ENCODE measurements around the gene VSIG10.
A peak's percentile ranks its signal among the peaks of the same experiment; 100 is the strongest.

Gene VSIG10

GRCh38 chr12:118035190-118036041 is 68.4 kb downstream of the VSIG10 start:
- H3K4me3 ChIP-seq (replicated peaks in 1 of 2; ENCODE audit: low read depth in 2 of 2, low read length in 2 of 2) = no peak overlapping the region
- peak; percentile 16 for TF ChIP-seq CTCF (IDR thresholded peaks at IDR 0.05; ENCODE audit: low read depth, low read length)
- peak; percentile 18 to 22 for DNase-seq (ENCODE audit: low read depth in 2 of 2)

GRCh38 chr12:118034429-118035189 is 69.2 kb downstream of the VSIG10 start:
- TF ChIP-seq CTCF (IDR thresholded peaks at IDR 0.05; ENCODE audit: low read depth, low read length) = peak; percentile 34
- peak; percentile 58 to 59 for DNase-seq (ENCODE audit: low read depth in 2 of 2)
- H3K4me3 ChIP-seq (replicated peaks in 1 of 2; ENCODE audit: low read depth in 2 of 2, low read length in 2 of 2) = no peak overlapping the region

- H3K4me3 ChIP-seq (replicated peaks in 1 of 2; ENCODE audit: low read depth in 2 of 2, low read length in 2 of 2) = no peak overlapping the region
- no peak for TF ChIP-seq CTCF (IDR thresholded peaks at IDR 0.05; ENCODE audit: low read depth, low read length)
- peak in 1 of 2 donors; percentile 18 for DNase-seq (ENCODE audit: low read depth in 2 of 2)
Observed at GRCh38 chr12:118033902-118034301, 69.9 kb downstream of the VSIG10 start.

- no peak overlapping the region for H3K4me3 ChIP-seq (replicated peaks in 1 of 2; ENCODE audit: low read depth in 2 of 2, low read length in 2 of 2)
- peak in 1 of 2 donors; percentile 43 for DNase-seq (ENCODE audit: low read depth in 2 of 2)
- no peak for TF ChIP-seq CTCF (IDR thresholded peaks at IDR 0.05; ENCODE audit: low read depth, low read length)
Observed at GRCh38 chr12:118033323-118033722, 70.5 kb downstream of the VSIG10 start.

- no peak for DNase-seq (ENCODE audit: low read depth in 2 of 2)
- TF ChIP-seq CTCF (IDR thresholded peaks at IDR 0.05; ENCODE audit: low read depth, low read length) = no peak
- no peak overlapping the region for H3K4me3 ChIP-seq (replicated peaks in 1 of 2; ENCODE audit: low read depth in 2 of 2, low read length in 2 of 2)
Observed at GRCh38 chr12:118032188-118032587, 71.6 kb downstream of the VSIG10 start.

GRCh38 chr12:118029166-118029565 is 74.6 kb downstream of the VSIG10 start:
- H3K4me3 ChIP-seq (replicated peaks in 1 of 2; ENCODE audit: low read depth in 2 of 2, low read length in 2 of 2) = no peak overlapping the region
- no peak for TF ChIP-seq CTCF (IDR thresholded peaks at IDR 0.05; ENCODE audit: low read depth, low read length)

More at GRCh38 chr12:118029166-118029565, 74.6 kb downstream of the VSIG10 start:
- DNase-seq (ENCODE audit: low read depth in 2 of 2) = no peak

All from cardiac fibroblast (primary cell).